Measurements from ENCODE around the gene C1GALT1C1L. TPM values are rescaled to one million over a fixed set of nuclear protein-coding genes. Genes with fewer than 3 reads are reported as not detected.
"Not testable (repeated sequence)": the region's sequence is repeated elsewhere in the genome, so short reads cannot be mapped to it uniquely, and the experiment has no call there.

Gene C1GALT1C1L
- total RNA-seq, 4 donors from 2014 or later = 0.44 TPM; not detected in 3

DNA sequence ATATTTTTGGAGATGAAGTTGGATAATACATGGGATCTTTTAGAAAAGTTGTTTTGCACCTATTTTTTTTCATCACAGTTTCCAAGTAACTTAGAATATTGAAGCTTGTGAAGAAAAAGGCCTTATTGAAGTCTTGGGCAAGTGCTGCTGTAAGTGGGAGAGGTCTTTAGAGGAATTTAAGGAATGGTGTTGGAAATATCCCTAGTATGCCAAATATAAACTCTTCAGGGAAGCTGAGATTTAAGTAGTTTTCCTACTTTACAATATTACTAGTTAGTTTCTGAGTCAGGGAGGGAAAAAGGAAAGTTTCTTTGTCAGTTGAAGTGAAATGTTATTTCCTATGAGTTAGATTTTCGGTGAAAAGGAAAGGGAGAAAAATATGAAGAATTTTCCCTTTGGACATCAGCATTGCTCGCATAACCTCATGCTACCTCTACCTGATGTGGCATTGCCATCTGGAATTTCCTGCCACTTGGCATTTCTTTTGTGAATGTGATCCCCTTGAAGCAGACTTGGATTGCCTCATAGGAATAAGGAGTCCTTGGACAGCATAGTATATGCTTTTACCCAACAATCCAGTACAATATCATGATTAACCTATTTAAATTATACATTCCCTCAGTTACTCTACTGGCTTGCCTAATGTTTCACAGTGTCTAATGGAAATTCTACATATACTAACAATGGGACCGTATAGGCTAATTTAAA, 27.1 kb downstream of the C1GALT1C1L start:
- Histone ChIP-seq H3K9me3 (no peaks in the 10 kb centered on the region), H3K27ac (no peak overlapping the region), H3K4me3 (no peak overlapping the region), H3K4me1 (peaks cover 4% of the 10 kb centered on the region), H3K27me3 (no peaks in the 10 kb centered on the region), H3K36me3 (no peaks in the 10 kb centered on the region)
- DNase-seq (ENCODE audit: low spot score in 2 of 2) = no peak
- TF ChIP-seq POLR2AphosphoS5 (IDR thresholded peaks at IDR 0.05) (no peak), EP300 (IDR thresholded peaks at IDR 0.05) (no peak)
- TF ChIP-seq, protein P1, sequence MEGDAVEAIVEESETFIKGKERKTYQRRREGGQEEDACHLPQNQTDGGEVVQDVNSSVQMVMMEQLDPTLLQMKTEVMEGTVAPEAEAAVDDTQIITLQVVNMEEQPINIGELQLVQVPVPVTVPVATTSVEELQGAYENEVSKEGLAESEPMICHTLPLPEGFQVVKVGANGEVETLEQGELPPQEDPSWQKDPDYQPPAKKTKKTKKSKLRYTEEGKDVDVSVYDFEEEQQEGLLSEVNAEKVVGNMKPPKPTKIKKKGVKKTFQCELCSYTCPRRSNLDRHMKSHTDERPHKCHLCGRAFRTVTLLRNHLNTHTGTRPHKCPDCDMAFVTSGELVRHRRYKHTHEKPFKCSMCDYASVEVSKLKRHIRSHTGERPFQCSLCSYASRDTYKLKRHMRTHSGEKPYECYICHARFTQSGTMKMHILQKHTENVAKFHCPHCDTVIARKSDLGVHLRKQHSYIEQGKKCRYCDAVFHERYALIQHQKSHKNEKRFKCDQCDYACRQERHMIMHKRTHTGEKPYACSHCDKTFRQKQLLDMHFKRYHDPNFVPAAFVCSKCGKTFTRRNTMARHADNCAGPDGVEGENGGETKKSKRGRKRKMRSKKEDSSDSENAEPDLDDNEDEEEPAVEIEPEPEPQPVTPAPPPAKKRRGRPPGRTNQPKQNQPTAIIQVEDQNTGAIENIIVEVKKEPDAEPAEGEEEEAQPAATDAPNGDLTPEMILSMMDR (IDR thresholded peaks at IDR 0.05) = no peak
- WGBS = 90% methylated on average over 3 of the region's 3 CpGs

DNA sequence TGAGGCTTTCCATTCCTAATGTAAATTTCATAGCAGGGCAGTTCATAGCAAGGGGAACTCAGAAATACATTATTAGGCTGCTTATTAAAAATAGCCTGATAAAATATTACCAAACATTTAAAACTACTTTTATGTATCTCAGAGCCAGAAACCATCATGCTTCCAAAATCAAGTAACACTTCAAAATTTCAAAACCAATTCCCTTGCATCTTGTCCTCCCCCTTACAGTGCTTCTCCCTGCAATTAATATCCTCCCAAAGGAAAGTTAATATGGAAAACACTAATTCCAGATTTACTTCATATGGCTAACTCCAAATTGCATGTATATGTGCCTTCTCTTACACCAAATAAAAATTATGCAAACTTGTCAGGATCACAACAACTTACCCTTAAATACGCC, 32.5 kb downstream of the C1GALT1C1L start:
- 92% methylated on average over 1 of the region's 1 CpG for WGBS

DNA sequence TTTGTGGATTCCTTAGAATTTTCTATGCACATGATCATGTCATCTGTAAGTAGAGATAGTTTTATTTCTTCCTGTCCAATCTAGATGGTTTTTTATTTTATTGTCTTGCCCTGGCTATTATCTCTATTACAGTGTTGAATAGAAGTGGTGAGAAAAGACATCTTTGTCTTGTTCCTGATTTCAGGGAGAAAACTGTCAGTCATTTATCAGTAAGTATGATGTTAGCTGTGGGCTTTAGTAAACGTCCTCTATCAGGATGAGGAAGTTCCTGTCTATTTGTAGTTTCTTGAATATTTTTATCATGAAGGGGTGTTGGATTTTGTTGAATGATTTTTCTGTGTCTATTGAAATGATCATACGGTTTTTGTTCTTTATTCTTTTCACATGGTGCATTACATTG, 33.9 kb downstream of the C1GALT1C1L start:
- Histone ChIP-seq H3K27ac (no peak overlapping the region), H3K4me3 (no peak overlapping the region), H3K4me1 (peaks cover 6% of the 10 kb centered on the region), H3K36me3 (no peaks in the 10 kb centered on the region), H3K9me3 (no peaks in the 10 kb centered on the region), H3K27me3 (no peaks in the 10 kb centered on the region)
- DNase-seq (ENCODE audit: low spot score in 2 of 2) = no peak
- 58% methylated on average over 2 of the region's 2 CpGs for WGBS
- TF ChIP-seq EP300 (IDR thresholded peaks at IDR 0.05) (no peak), POLR2A (IDR thresholded peaks at IDR 0.05) (no peak), POLR2AphosphoS5 (IDR thresholded peaks at IDR 0.05) (no peak)
- TF ChIP-seq, protein P1 (IDR thresholded peaks at IDR 0.05) = no peak

More for the DNA sequence above, 32.5 kb downstream of the C1GALT1C1L start:
- Histone ChIP-seq H3K27me3 (no peaks in the 10 kb centered on the region), H3K27ac (no peak overlapping the region), H3K36me3 (no peaks in the 10 kb centered on the region), H3K4me3 (no peak overlapping the region), H3K4me1 (no peaks in the 10 kb centered on the region), H3K9me3 (no peaks in the 10 kb centered on the region)
- TF ChIP-seq EP300 (IDR thresholded peaks at IDR 0.05) (no peak), POLR2A (IDR thresholded peaks at IDR 0.05) (no peak), POLR2AphosphoS5 (IDR thresholded peaks at IDR 0.05) (no peak)
- TF ChIP-seq, protein P1 (IDR thresholded peaks at IDR 0.05) = no peak
- no peak for DNase-seq (ENCODE audit: low spot score in 2 of 2)

DNA sequence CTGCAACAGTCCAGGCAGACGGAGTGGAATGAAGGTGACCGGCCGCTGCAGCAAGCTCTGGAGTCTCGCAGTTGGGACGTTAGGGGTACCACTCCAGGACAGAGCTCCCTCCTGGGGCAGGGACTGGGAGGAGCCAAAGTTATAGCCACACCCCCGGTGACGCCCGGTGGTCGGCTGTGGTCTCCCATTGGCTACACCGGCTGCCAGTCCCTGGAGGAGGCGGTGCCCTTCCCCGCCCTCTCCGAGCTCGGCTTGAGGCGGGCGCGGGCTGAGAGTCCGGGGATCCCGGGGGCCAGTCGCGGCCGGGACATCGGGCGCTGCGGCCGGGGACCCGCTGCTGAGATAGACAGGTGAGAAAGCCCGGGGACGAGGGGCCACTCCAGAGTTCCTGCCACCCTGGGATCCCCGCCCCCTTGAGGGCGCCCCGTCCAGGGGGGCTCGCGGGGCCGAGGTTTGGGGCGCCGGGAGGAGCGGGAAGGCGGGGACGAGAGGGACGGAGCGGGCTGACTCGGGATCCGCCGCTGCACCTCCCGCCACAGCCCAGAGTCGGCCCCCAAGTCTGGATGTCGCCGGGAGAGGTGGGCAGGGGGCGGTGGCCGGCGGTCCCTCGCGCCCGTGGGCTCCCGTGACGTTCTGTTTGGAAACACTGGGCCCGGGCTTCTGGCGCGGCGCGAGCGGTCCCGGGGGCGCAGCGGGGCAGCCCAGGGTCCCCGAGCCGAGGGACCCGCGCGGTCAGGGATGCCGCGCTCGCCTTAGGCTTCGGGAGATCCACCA, 39.0 kb downstream of the C1GALT1C1L start, which contains the start of gene PLEKHH2:
Gene PLEKHH2 (plus strand): TSS at position 231 of the 774 bp plus-strand sequence. CDS start 7,414 bp downstream, outside the sequence.
- peak; percentile 94 for DNase-seq (ENCODE audit: low spot score in 2 of 2)
- peaks cover 22% of the 10 kb centered on the region for H3K4me1 ChIP-seq
- no peaks in the 10 kb centered on the region for H3K9me3 ChIP-seq
- 0% methylated on average over 11 of the region's 75 CpGs for WGBS
- no peaks in the 10 kb centered on the region for H3K27me3 ChIP-seq
- no peaks in the 10 kb centered on the region for H3K36me3 ChIP-seq
- H3K4me3 ChIP-seq = peak within 1 kb of the TSS; percentile 73
- H3K27ac ChIP-seq = peak within 1 kb of the TSS; percentile 61
- TF ChIP-seq POLR2A (IDR thresholded peaks at IDR 0.05) = peak in 1 of 2 donors; percentile 42
- no peak for TF ChIP-seq EP300 (IDR thresholded peaks at IDR 0.05)

GRCh38 chr2:43636621-43637020, 39.6 kb downstream of the C1GALT1C1L start:
- whole genome bisulfite sequencing = 25% methylated on average over 10 of the region's 10 CpGs
- no peak for DNase-seq (ENCODE audit: low spot score in 2 of 2)

GRCh38 chr2:43636153-43636552, 40.1 kb downstream of the C1GALT1C1L start:
- H3K36me3 ChIP-seq; H3K27ac ChIP-seq; H3K9me3 ChIP-seq; H3K4me3 ChIP-seq; H3K27me3 ChIP-seq; DNase-seq (ENCODE audit: low spot score in 2 of 2): not testable (repeated sequence)
- 93% methylated on average over 12 of the region's 12 CpGs for WGBS
- peaks cover 22% of the 10 kb centered on the region for H3K4me1 ChIP-seq

More at GRCh38 chr2:43636621-43637020, 39.6 kb downstream of the C1GALT1C1L start:
- Histone ChIP-seq H3K4me1 (peaks cover 22% of the 10 kb centered on the region), H3K27me3 (no peaks in the 10 kb centered on the region), H3K4me3 (peak overlapping the region; percentile 73), H3K27ac (no peak overlapping the region), H3K9me3 (no peaks in the 10 kb centered on the region), H3K36me3 (no peaks in the 10 kb centered on the region)
- TF ChIP-seq POLR2AphosphoS5 (IDR thresholded peaks at IDR 0.05) = no peak
- TF ChIP-seq, protein P1 (IDR thresholded peaks at IDR 0.05) = no peak
